ENCODE results near the gene CAPN3.

GRCh38 chr15:42332331-42332730 lies 27.0 kb upstream of the CAPN3 start:
- TF ChIP-seq POLR2A (IDR thresholded peaks at IDR 0.05; ENCODE audit: low read depth, low read length) (no peak), TAF1 (IDR thresholded peaks at IDR 0.05; ENCODE audit: low read depth, low read length) (no peak), POU2F2 (IDR thresholded peaks at IDR 0.05; ENCODE audit: low read depth, low read length) (no peak), POLR2AphosphoS5 (IDR thresholded peaks at IDR 0.05; ENCODE audit: low read depth, low read length) (no peak), SPI1 (IDR thresholded peaks at IDR 0.05; ENCODE audit: low read depth, low read length) (no peak)

All from GM12891 (cell line).